Measurements from ENCODE around the gene XRN2.

GRCh38 chr20:21378259-21378658, 75.1 kb downstream of the XRN2 start:
- TF ChIP-seq POLR2AphosphoS5 (IDR thresholded peaks at IDR 0.05; ENCODE audit: low read depth, low read length): no peak
- TF ChIP-seq, protein P1, sequence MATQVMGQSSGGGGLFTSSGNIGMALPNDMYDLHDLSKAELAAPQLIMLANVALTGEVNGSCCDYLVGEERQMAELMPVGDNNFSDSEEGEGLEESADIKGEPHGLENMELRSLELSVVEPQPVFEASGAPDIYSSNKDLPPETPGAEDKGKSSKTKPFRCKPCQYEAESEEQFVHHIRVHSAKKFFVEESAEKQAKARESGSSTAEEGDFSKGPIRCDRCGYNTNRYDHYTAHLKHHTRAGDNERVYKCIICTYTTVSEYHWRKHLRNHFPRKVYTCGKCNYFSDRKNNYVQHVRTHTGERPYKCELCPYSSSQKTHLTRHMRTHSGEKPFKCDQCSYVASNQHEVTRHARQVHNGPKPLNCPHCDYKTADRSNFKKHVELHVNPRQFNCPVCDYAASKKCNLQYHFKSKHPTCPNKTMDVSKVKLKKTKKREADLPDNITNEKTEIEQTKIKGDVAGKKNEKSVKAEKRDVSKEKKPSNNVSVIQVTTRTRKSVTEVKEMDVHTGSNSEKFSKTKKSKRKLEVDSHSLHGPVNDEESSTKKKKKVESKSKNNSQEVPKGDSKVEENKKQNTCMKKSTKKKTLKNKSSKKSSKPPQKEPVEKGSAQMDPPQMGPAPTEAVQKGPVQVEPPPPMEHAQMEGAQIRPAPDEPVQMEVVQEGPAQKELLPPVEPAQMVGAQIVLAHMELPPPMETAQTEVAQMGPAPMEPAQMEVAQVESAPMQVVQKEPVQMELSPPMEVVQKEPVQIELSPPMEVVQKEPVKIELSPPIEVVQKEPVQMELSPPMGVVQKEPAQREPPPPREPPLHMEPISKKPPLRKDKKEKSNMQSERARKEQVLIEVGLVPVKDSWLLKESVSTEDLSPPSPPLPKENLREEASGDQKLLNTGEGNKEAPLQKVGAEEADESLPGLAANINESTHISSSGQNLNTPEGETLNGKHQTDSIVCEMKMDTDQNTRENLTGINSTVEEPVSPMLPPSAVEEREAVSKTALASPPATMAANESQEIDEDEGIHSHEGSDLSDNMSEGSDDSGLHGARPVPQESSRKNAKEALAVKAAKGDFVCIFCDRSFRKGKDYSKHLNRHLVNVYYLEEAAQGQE (IDR thresholded peaks at IDR 0.05; ENCODE audit: insufficient read depth in 1 of 2, low read depth in 2 of 2, low read length in 2 of 2): no peak

Measured in PFSK-1 (cell line).